ENCODE measurements around the gene EPHA6. TPM values are rescaled to one million over a fixed set of nuclear protein-coding genes. Genes with fewer than 3 reads are reported as not detected.
A peak's percentile ranks its signal among the peaks of the same experiment; 100 is the strongest.

EPHA6 gene
- total and polyA plus RNA-seq, 10 of the 15 experiments (the other 5 are each of a cell fraction or from before 2014, with no cell fraction given), result not detected

DNA sequence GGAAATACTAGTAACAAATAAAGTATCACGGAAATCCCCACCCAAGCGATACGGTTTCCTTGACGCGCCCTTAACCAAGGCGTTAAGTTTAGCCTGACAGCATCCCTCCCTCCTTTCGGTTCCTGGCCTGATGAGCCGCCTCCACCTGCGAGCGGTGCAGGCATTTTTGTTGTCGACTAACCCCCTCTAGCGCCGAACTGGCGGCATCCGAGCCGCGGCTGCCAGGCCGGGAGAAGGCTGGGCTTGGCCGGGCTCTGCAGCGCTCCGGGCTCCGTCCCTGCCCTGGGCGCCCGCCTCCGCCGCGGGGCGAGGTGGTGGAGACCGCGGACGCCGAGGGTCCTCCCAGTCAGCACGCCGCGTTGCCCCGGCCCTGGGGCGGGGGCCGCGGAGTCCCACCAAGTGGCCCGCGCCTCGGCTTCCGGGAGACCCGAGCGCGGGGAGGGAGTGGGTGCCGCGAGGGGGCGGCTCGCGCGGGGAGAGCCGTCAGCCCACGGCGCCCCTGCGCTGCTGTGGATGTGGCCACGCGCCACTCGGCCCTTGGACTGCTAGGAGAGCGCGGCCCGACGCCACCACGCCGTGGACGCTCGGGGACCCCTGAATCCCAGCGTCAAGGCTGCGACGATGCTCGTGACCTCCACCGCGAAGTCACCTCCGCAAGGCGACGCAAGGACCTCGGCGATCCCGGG lies 1.1 kb upstream of the EPHA6 start:
- CTCF ChIA-PET, result no interaction called here
- TF ChIP-seq CREB1 (IDR thresholded peaks at IDR 0.05; ENCODE audit: low read depth) (no peak), RAD21 (IDR thresholded peaks at IDR 0.05; ENCODE audit: insufficient read depth, low read depth, low read length) (peak; percentile 70), YY1 (IDR thresholded peaks at IDR 0.05; ENCODE audit: low read depth, low read length) (peak; percentile 23; the same call in 1 of the 2 replicates), FOXM1 (IDR thresholded peaks at IDR 0.05; ENCODE audit: low read depth, low read length) (0 out of 2 replicates have a peak, but pooled peaks have one; percentile 21), RELA (IDR thresholded peaks at IDR 0.05; ENCODE audit: borderline replicate concordance, partially characterized antibody) (peak; percentile 39), DPF2 (IDR thresholded peaks at IDR 0.05) (0 out of 2 replicates have a peak, but pooled peaks have one; percentile 6), GATAD2B (conservative IDR thresholded peaks at IDR 0.05; ENCODE audit: low read depth) (0 out of 2 replicates have a peak, but pooled peaks have one; percentile 13), SPI1 (IDR thresholded peaks at IDR 0.05; ENCODE audit: borderline replicate concordance, insufficient read depth, low read depth, low read length) (peak; percentile 35; the same call in 1 of the 2 replicates), RUNX3 (IDR thresholded peaks at IDR 0.05; ENCODE audit: low read length) (peak; percentile 19; the same call in 1 of the 2 replicates), SMC3 (IDR thresholded peaks at IDR 0.05; ENCODE audit: borderline replicate concordance, low read length) (peak; percentile 61; the same call in 1 of the 2 replicates), ZSCAN29 (IDR thresholded peaks at IDR 0.05) (no peak), TCF12 (IDR thresholded peaks at IDR 0.05; ENCODE audit: low read depth, low read length) (0 out of 2 replicates have a peak, but pooled peaks have one; percentile 4), ZNF622 (IDR thresholded peaks at IDR 0.05) (no peak), IRF4 (IDR thresholded peaks at IDR 0.05; ENCODE audit: low read depth, low read length) (0 out of 2 replicates have a peak, but pooled peaks have one; percentile 11), CBX5 (IDR thresholded peaks at IDR 0.05; ENCODE audit: low read depth) (0 out of 2 replicates have a peak, but pooled peaks have one; percentile 40), IKZF1 (conservative IDR thresholded peaks at IDR 0.05) (peak; percentile 33; the same call in 1 of the 2 replicates)
- TF ChIP-seq, protein P1, sequence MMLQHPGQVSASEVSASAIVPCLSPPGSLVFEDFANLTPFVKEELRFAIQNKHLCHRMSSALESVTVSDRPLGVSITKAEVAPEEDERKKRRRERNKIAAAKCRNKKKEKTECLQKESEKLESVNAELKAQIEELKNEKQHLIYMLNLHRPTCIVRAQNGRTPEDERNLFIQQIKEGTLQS (IDR thresholded peaks at IDR 0.05; ENCODE audit: borderline replicate concordance, extremely low read depth, low read depth, low read length), result no peak
- TF ChIP-seq, protein P2, sequence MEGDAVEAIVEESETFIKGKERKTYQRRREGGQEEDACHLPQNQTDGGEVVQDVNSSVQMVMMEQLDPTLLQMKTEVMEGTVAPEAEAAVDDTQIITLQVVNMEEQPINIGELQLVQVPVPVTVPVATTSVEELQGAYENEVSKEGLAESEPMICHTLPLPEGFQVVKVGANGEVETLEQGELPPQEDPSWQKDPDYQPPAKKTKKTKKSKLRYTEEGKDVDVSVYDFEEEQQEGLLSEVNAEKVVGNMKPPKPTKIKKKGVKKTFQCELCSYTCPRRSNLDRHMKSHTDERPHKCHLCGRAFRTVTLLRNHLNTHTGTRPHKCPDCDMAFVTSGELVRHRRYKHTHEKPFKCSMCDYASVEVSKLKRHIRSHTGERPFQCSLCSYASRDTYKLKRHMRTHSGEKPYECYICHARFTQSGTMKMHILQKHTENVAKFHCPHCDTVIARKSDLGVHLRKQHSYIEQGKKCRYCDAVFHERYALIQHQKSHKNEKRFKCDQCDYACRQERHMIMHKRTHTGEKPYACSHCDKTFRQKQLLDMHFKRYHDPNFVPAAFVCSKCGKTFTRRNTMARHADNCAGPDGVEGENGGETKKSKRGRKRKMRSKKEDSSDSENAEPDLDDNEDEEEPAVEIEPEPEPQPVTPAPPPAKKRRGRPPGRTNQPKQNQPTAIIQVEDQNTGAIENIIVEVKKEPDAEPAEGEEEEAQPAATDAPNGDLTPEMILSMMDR (IDR thresholded peaks at IDR 0.05 in 2 of 3, conservative IDR thresholded peaks at IDR 0.05 in 1 of 3; ENCODE audit: control insufficient read depth in 2 of 3, extremely low read depth in 1 of 3, insufficient read depth in 1 of 3, low read depth in 3 of 3, low read length in 3 of 3), result peak; percentile 61 to 83 (median 66)
- TF ChIP-seq, protein P3, sequence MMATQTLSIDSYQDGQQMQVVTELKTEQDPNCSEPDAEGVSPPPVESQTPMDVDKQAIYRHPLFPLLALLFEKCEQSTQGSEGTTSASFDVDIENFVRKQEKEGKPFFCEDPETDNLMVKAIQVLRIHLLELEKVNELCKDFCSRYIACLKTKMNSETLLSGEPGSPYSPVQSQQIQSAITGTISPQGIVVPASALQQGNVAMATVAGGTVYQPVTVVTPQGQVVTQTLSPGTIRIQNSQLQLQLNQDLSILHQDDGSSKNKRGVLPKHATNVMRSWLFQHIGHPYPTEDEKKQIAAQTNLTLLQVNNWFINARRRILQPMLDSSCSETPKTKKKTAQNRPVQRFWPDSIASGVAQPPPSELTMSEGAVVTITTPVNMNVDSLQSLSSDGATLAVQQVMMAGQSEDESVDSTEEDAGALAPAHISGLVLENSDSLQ (IDR thresholded peaks at IDR 0.05), result no peak
- TF ChIP-seq, protein P4, sequence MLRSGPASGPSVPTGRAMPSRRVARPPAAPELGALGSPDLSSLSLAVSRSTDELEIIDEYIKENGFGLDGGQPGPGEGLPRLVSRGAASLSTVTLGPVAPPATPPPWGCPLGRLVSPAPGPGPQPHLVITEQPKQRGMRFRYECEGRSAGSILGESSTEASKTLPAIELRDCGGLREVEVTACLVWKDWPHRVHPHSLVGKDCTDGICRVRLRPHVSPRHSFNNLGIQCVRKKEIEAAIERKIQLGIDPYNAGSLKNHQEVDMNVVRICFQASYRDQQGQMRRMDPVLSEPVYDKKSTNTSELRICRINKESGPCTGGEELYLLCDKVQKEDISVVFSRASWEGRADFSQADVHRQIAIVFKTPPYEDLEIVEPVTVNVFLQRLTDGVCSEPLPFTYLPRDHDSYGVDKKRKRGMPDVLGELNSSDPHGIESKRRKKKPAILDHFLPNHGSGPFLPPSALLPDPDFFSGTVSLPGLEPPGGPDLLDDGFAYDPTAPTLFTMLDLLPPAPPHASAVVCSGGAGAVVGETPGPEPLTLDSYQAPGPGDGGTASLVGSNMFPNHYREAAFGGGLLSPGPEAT (IDR thresholded peaks at IDR 0.05; ENCODE audit: low read depth), result 0 out of 2 replicates have a peak, but pooled peaks have one; percentile 27
- Histone ChIP-seq H3K9me3 (replicated peaks; ENCODE audit: control insufficient read depth, insufficient read depth, low read length) (no peaks in the 10 kb centered on the region), H3K4me3 (peak overlapping the region; percentile 36; the same call in 1 of the 2 replicates), H3K27me3 (replicated peaks in 1 of 2; ENCODE audit: control insufficient read depth in 2 of 2, insufficient read depth in 2 of 2, low read length in 1 of 2) (peaks cover 0 to 2% of the 10 kb centered on the region in 2 experiments; a peak in 3 of 4 replicates), H4K20me1 (ENCODE audit: control insufficient read depth, insufficient read depth) (no peaks in the 10 kb centered on the region), H2AFZ (ENCODE audit: control insufficient read depth, low read depth, low read length) (peak overlapping the region; percentile 60), H3K36me3 (ENCODE audit: control insufficient read depth in 2 of 2, insufficient read depth in 2 of 2, low read length in 1 of 2) (no peaks in the 10 kb centered on the region), H3K4me2 (ENCODE audit: control insufficient read depth, insufficient read depth) (peak overlapping the region; percentile 76), H3K9ac (ENCODE audit: control insufficient read depth, insufficient read depth, low read length) (no peak overlapping the region), H3K79me2 (ENCODE audit: control insufficient read depth, insufficient read depth, low read length) (no peaks in the 10 kb centered on the region), H3K4me1 (ENCODE audit: control insufficient read depth, insufficient read depth, low read length) (peaks cover 10% of the 10 kb centered on the region), H3K27ac (ENCODE audit: control insufficient read depth, insufficient read depth) (no peak overlapping the region)
- in situ Hi-C loops (cut with MboI), result no loop called here
- SMC1A ChIA-PET (ENCODE audit: uncharacterized antibody, unreplicated experiment), result no interaction called here
- DNase-seq (ENCODE audit: low read depth, low spot score) (peak; percentile 13), ATAC-seq (peak; percentile 100), FAIRE-seq (peak; percentile 56)
- intact Hi-C loops (cut with micrococcal nuclease; ENCODE audit: unreplicated experiment), result loop anchor here (2.0 to 10.0 kb wide), 2 partner anchors 482 to 788 kb away; no protein-coding TSS in a partner anchor
- RAD21 ChIA-PET (ENCODE audit: unreplicated experiment), result no interaction called here
- BruUV-seq (replicated peaks), result no TSS peak
- POLR2A ChIA-PET, result no interaction called here
- 11% methylated on average over 68 of the region's 79 CpGs for WGBS (ENCODE audit: insufficient coverage, insufficient replicate concordance, low lambda C conversion rate, missing lambda C conversion rate)

Measured in GM12878 (cell line).